Measurements from ENCODE around the gene COX6A1.
"Not testable (repeated sequence)": the region's sequence is repeated elsewhere in the genome, so short reads cannot be mapped to it uniquely, and the experiment has no call there.

COX6A1 gene

DNA sequence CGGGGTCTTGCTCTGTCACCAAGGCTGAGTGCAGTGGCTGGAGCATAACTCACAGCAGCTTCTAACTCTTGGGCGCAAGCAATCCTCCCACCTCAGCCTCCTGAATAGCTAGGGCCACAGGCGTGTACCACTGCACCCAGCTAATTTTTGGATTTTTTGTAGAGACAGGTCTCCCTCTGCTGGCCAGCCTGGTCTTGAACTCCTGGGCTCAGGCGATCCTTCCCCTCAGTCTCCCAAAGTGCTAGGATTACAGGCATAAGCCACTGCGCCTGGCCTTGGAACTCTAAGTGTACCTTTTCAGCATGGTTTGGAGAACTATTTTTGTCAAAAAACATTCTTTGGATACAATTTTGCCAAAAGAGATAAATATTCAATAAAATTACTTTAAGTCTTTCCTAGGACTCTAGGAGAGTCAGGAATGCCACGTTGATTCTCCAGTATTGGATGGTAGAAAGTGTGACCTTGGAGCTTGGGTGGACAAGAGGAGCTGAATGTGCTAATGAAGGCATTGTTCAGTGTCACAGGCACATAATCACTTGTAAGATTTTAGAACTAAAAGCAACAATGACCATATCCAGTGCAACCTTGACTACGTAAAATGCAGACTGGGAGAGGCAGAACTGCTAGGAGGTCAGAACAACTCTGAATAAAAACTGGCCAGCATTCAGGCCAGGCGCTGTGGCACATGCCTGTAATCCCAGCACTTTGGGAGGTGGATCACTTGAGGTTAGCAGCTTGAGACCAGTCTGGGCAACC, 28.8 kb downstream of the COX6A1 start:
- DNase-seq (ENCODE audit: insufficient read length, low spot score): no peak
- no peak for FAIRE-seq

DNA sequence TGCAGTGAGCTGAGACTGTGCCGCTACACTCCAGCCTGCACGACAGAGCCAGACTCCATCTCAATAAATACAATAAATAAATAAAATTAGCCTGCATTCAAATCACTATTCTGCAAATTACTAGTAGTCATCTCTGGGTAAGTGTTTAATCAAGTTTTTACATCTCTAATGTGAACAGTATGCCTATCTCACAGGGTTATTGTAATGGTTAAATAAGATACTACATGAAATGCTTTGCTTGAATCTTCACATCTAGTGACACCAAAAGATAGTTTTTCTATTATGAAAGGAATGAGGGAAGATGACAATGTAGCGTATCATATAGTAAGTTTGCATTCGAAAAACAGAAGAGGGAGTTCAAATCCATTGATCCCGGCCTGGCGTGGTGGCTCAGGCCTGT, 29.5 kb downstream of the COX6A1 start:
- DNase-seq (ENCODE audit: insufficient read length, low spot score) (no peak), FAIRE-seq (no peak)

GRCh38 chr12:120468325-120468820, 30.5 kb downstream of the COX6A1 start:
- FAIRE-seq (no peak), DNase-seq (ENCODE audit: insufficient read length, low spot score) (peak; percentile 31)

GRCh38 chr12:120468821-120469449, 31.0 kb downstream of the COX6A1 start:
- DNase-seq (ENCODE audit: insufficient read length, low spot score) (peak; percentile 27), FAIRE-seq (no peak)

DNA sequence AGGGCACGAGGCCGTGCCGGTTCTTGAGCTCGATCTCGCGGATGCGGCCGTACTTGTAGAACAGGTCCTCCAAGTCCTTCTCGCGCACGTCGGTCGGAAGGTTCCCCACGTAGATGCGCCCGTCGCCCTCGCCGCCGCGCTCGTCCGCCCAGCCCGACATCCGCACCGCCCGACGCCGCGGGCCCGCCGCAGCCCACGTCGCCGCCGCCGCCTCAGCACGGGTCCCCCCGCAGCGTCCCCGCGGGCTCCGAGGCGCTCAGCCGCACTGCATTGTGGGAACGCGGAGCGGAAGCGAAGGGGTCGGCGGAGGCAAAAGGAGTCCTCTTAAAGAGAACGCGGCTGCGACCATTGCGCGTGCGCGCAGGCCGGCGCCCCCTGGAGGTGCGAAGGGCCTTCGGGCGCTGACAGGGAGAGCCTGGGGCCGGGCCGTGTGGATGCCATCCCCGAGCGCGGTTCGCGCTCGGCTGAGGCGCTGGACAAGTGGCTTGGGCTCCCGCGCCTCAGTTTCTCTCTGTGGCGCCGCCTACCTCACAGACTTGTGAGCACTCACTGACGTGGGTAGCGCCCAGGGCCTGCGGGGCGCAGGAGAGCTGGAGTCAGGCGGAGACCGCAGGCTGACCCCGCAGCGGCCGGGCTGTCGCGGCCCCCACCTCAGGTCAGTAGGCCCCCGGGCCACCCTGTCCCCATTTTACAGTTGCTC, 31.7 kb downstream of the COX6A1 start, which contains the start of gene SRSF9:
TSS of gene SRSF9 (minus strand) at position 299 of the 700 bp plus-strand sequence. CDS start at position 160, 139 bp downstream.
- no peak for FAIRE-seq
- DNase-seq (ENCODE audit: insufficient read length, low spot score): peak; percentile 98

- no peak for FAIRE-seq
- DNase-seq (ENCODE audit: insufficient read length, low spot score): no peak
Measured at GRCh38 chr12:120470150-120470784, 32.4 kb downstream of the COX6A1 start.

DNA sequence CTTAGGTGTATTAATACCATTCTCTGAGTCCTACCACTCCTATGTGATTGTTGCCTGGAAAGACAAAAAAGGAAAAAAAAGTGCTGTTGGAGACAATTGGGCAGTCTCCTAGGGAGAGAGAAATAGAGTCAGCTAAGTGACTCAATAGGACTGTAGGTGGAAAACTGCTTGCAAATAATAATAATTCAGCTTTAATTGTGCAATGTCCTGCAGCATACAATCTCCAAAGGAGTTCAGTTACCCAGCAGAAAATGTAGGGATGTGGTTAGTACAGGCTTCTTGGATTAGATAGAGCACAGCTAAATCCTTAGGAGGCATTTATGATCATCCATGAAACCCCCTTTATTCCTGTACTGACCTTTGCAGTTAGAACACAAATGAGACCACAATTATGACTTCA, 34.6 kb downstream of the COX6A1 start:
- FAIRE-seq: no peak
- no peak for DNase-seq (ENCODE audit: insufficient read length, low spot score)

DNA sequence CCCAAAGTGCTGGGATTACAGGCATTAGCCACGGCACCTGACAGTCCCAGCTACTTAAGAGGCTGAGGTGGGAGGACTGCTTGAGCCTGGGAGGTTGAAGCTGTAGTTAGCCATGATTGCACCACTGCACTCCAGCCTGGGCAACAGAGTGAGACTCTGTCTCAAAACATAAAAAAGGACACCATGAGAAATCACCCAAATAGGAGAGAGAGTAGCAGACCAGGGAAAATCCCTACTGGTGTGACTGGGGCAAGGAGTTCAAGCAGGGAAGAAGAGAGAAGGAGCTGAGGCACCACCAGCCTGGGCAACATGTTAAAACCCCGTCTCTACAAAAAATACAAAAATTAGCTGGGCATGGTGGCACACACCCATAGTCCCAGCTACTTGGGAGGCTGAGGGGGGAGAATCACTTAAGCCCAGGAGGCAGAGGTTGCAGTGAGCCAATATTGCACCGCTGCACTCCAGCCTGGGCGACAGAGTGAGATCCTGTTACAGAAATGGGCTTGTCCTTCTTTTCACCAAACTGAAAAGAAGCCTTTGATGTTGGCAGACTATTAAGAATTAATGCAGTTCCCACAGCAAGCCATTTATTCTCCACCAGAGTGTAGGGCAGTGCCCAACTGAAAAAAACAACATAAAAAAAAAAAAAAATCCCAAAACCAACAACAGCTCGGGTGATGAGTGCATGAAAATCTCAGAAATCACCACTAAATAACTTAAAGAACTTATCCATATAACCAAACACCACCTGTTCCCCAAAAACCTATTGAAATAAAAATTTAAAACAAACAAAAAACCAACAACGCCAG, 36.1 kb downstream of the COX6A1 start:
- FAIRE-seq (no peak), DNase-seq (ENCODE audit: insufficient read length, low spot score) (no peak)

- no peak for FAIRE-seq
Measured at GRCh38 chr12:120474616-120474960, 36.7 kb downstream of the COX6A1 start.

DNA sequence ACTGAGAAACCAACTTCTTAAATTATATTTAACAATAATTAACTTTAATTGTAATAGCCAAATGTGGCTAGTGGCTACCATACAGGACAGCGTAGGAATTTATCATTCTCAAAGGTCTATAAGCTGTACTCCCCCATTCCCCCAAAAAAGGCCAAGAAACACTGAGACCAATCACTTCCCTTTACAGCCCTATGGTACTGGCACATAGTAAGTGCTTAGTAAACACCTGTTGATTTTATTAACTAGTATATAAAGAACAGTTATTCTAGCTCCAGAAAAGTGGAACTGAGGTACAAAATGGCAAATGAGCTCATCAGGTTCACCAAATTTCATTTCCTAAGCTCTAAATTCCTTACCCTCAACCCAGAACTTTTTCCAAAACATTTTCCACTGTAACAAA, 37.7 kb downstream of the COX6A1 start:
- no peak for FAIRE-seq
- no peak for DNase-seq (ENCODE audit: insufficient read length, low spot score)

More at GRCh38 chr12:120474616-120474960, 36.7 kb downstream of the COX6A1 start:
- peak; percentile 90 for DNase-seq (ENCODE audit: insufficient read length, low spot score)

DNA sequence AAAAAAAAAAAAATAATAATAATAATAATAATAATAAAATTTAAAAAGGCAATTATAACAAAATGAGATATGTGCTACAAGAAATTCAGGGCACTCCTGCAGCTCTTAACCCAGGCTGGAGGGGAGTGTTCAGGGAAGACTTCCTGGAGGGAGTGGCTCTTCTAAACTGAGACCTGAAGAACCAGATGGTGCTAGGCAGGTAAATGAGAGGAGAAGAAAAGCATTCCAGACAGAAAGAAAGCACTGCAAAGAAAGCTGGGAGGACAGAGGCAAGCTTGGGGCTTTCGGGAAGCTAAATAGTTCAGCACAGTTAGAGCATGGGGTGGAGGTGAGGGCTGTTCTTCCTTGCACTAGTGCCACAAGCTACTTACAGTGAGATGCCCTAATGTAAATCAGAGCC, 41.5 kb downstream of the COX6A1 start:
- DNase-seq (ENCODE audit: insufficient read length, low spot score): no peak
- FAIRE-seq: no peak

DNA sequence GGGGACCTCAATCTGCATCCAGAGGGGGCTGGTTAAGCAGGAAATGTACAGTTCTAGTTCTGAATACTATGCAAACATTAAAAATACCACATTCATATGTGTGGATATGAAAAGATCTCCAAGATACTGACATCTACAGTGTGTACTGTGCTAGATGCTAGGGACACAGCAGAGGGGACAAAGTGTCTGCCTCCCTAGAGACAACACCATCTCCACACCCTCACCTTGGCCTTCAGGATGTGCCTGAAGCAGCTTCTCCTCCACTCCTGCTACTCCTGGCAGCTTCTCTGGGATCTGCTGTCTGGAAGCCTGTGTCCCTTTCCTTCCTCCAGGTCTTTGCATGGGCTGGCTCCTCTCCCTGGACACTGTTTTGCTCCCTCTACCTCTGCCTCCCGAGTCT, 42.3 kb downstream of the COX6A1 start:
- no peak for FAIRE-seq

DNA sequence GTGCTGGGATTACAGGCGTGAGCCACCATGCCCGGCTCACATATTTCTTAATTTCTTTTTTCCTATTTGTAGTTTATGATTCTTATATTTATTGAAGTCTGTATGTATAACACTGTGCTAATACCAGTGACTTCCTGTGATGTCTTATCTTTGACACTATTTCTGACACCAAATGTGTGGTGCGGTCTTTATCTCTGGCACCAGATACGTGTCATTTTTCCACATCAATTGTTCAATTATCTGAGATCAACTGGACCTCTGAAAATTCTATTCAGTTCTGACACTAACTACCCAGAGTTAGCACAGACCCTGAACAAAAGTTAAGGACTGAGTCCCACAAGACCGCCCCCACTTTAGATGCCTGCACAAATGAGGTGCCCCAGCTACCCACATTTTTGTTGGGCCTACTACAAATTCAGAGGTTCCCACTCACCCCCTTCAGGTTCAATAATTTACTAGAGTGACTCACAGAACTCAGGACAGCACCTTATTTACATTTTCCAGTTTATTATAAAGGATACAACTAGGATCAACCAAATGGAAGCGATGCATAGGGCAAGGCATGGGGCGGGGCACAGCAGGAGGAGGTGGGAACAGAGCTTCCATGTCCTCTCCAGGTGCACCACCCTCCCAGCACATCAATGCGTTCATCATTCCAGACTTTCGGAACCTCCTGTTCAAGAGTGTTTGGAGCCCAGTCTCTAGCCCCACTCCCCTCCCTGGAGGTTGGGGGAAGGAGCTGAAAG, 43.3 kb downstream of the COX6A1 start:
- DNase-seq (ENCODE audit: insufficient read length, low spot score) (no peak), FAIRE-seq (no peak)

More for the DNA sequence above, 42.3 kb downstream of the COX6A1 start:
- DNase-seq (ENCODE audit: insufficient read length, low spot score): no peak

GRCh38 chr12:120483621-120484020, 45.7 kb downstream of the COX6A1 start:
- DNase-seq (ENCODE audit: insufficient read length, low spot score) (no peak), FAIRE-seq (no peak)

DNA sequence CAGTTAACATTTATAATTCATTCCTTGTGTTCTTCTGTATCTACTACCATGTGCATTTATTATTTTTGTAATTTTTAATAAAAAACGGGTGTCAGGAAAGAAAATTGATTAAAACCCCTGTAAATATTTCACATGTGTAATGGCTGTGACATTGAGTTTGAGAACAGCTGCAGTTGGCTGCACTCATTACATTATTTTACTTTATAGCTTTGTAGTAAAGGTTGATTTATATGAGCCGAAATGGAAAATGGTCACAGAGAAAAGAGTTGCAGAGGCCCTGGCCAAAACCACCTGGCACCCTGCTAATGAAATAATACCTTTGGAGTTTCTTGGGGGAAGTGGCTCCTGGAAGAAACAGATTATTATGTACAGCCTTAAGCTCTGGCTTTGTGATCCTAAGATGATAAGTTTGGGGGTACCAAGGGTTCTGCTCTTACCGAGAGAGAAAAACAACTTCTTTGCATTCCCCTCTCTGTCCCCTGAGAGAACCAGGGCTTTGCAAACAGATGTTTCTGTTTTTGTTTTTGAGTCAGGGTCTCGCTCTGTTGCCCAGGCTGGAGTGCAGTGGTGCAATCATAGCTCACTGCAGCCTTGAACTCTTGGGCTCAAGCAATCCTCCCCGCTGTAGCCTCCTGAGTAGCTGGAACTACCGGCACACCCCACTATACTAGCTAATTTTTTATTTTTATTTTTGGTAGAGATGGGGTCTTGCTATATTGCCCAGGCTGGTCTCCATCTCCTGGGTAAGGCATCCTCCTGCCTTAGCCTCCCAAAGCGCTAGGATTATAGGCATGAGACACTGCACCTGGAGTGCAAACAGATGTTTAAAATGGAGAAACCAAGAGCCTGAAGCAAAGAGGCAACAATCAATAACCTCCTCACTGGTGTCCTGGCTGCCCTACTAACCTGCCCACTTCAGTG, 48.3 kb downstream of the COX6A1 start:
- DNase-seq (ENCODE audit: insufficient read length, low spot score) (no peak), FAIRE-seq (no peak)

GRCh38 chr12:120487552-120487951, 49.6 kb downstream of the COX6A1 start:
- not testable (repeated sequence) for DNase-seq (ENCODE audit: insufficient read length, low spot score); FAIRE-seq

- no peak for FAIRE-seq
- no peak for DNase-seq (ENCODE audit: insufficient read length, low spot score)
Measured at GRCh38 chr12:120488057-120488640, 50.2 kb downstream of the COX6A1 start.

DNA sequence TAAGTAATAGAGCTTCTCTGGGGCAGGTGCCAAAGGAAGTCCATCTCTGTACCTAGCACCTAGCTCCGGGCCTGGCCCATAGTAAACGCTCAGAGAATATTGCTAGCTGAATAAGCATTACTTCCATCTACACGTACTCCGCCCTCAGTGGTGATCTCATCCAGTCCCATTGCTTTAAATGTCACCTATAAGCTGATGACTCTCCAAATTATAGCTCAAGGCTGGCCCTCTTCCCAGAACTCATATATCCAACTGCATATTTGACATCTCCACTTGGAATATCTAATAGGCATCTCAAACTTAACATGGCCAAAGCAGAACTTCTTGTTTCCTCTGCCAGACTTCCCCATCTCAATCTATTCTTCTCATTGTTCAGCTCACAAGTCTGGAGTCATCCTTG, 51.1 kb downstream of the COX6A1 start:
- FAIRE-seq (no peak), DNase-seq (ENCODE audit: insufficient read length, low spot score) (no peak)

Data from HTR-8/SVneo (cell line).